IMR-90 (cell line): ENCODE data around the gene FUS. TPM values are rescaled to one million over a fixed set of nuclear protein-coding genes. Genes with fewer than 3 reads are reported as not detected.
"Not testable (repeated sequence)": the region's sequence is repeated elsewhere in the genome, so short reads cannot be mapped to it uniquely, and the experiment has no call there.

Experiments used
- ATAC-seq: fragments of 200-7000 bp; cut with Tn5 transposase; 2 replicates; pipeline ENCODE4 v1.9.1; 2020; ENCODE audit warnings: low read depth, mild to moderate bottlenecking, moderate library complexity
- BruUV-seq: library from RNA; stranded (reverse); fragments of 400-500 nt; replicated peaks from 2 replicates; lab custom pipeline; 2021; lab: Mats Ljungman, UMichigan
- CTCF ChIA-PET: fragments of 300-600 bp; formaldehyde crosslinking; extraction: SDS; loops from one replicate; lab custom pipeline; 2021; ENCODE audit warnings: antibody characterized with exemption; lab: Yijun Ruan, JAX
- POLR2A ChIA-PET: fragments of 300-600 bp; sonication (Branson Sonifier 250); formaldehyde crosslinking; loops from one replicate; lab custom pipeline; 2022; ENCODE audit warnings: antibody characterized with exemption; ENCODE audit not compliant: unreplicated experiment; lab: Charles Lee
- DNase-seq: peaks from one replicate; pipeline ENCODE4 v3.0.0; 2013
- H2AFZ ChIP-seq: replicated peaks from 2 replicates; pipeline ENCODE3; 2013; ENCODE audit warnings: low read length, mild to moderate bottlenecking; ENCODE audit not compliant: poor library complexity
- H2AK5ac ChIP-seq: 2 replicates; pipeline ENCODE4 v1.6.1; 2013; ENCODE audit warnings: low read depth, low read length, inconsistent platforms
- H2AK9ac ChIP-seq: replicated peaks from 2 replicates; pipeline ENCODE3; 2013; ENCODE audit warnings: mild to moderate bottlenecking, low read depth, low read length, moderate library complexity; ENCODE audit not compliant: poor library complexity
- H2BK120ac ChIP-seq: 2 replicates; pipeline ENCODE4 v1.6.1; 2013; ENCODE audit warnings: low read depth, low read length, inconsistent platforms
- H2BK15ac ChIP-seq: 3 replicates; pipeline ENCODE4 v1.6.1; 2013; ENCODE audit warnings: low read depth, low read length, inconsistent platforms
- H2BK20ac ChIP-seq: 2 replicates; pipeline ENCODE4 v1.6.1; 2013; ENCODE audit warnings: low read depth, mild to moderate bottlenecking, inconsistent platforms, low read length, moderate library complexity
- H2BK5ac ChIP-seq: 2 replicates; pipeline ENCODE4 v1.6.1; 2013; ENCODE audit warnings: mild to moderate bottlenecking, low read depth, low read length, inconsistent platforms; ENCODE audit not compliant: poor library complexity, severe bottlenecking
- H3K14ac ChIP-seq: replicated peaks from 2 replicates; pipeline ENCODE4 v1.6.1; 2013; ENCODE audit warnings: low read depth, low read length, inconsistent platforms
- H3K18ac ChIP-seq: 2 replicates; pipeline ENCODE4 v1.6.1; 2013; ENCODE audit warnings: low read depth, low read length, control low read depth
- H3K23ac ChIP-seq: 2 replicates; pipeline ENCODE4 v1.6.1; 2013; ENCODE audit warnings: low read depth, low read length, inconsistent platforms
- H3K27ac ChIP-seq: 2 replicates; pipeline ENCODE4 v1.5.1; 2013; ENCODE audit warnings: mild to moderate bottlenecking, control low read depth, low read length; ENCODE audit not compliant: insufficient read depth
- H3K27me3 ChIP-seq: 2 replicates; pipeline ENCODE4 v1.6.1; 2013; ENCODE audit warnings: low read length; ENCODE audit not compliant: control insufficient read depth, insufficient read depth
- H3K36me3 ChIP-seq: 2 replicates; pipeline ENCODE4 v1.6.1; 2013; ENCODE audit warnings: low read length, mixed read lengths; ENCODE audit not compliant: control insufficient read depth, insufficient read depth
- H3K4ac ChIP-seq: 2 replicates; pipeline ENCODE4 v1.6.1; 2013; ENCODE audit warnings: low read depth, low read length, inconsistent platforms
- H3K4me1 ChIP-seq: 2 replicates; pipeline ENCODE4 v1.6.1; 2013; ENCODE audit warnings: low read length, mixed read lengths; ENCODE audit not compliant: control insufficient read depth, insufficient read depth
- H3K4me2 ChIP-seq: 2 replicates; pipeline ENCODE4 v1.6.1; 2013; ENCODE audit warnings: low read depth, mild to moderate bottlenecking, control low read depth, low read length, moderate library complexity
- H3K4me3 ChIP-seq: 2 replicates; pipeline ENCODE4 v1.5.1; 2013; ENCODE audit warnings: low read depth, mild to moderate bottlenecking, control low read depth, low read length, moderate library complexity; ENCODE audit not compliant: insufficient read depth
- H3K56ac ChIP-seq: 2 replicates; pipeline ENCODE4 v1.6.1; 2013; ENCODE audit warnings: low read length, inconsistent platforms; ENCODE audit not compliant: insufficient read depth; ENCODE audit errors: extremely low read depth
- H3K79me1 ChIP-seq, 2 experiments: 2 replicates each; pipeline ENCODE4 v1.6.1; 2013; ENCODE audit warnings: low read length in 2 of 2, inconsistent platforms in 1 of 2, low read depth in 1 of 2
- H3K9ac ChIP-seq: 2 replicates; pipeline ENCODE4 v1.6.1; 2013; ENCODE audit warnings: low read depth, low read length, control low read depth
- H3K9me1 ChIP-seq: 2 replicates; pipeline ENCODE4 v1.6.1; 2013; ENCODE audit warnings: low read length, inconsistent platforms; ENCODE audit not compliant: insufficient read depth
- H3K9me3 ChIP-seq: 2 replicates; pipeline ENCODE4 v1.6.1; 2013; ENCODE audit warnings: low read length; ENCODE audit not compliant: control insufficient read depth, insufficient read depth
- H4K20me1 ChIP-seq: 2 replicates; pipeline ENCODE4 v1.6.1; 2013; ENCODE audit warnings: low read length, inconsistent platforms; ENCODE audit not compliant: insufficient read depth
- H4K5ac ChIP-seq: 2 replicates; pipeline ENCODE4 v1.6.1; 2013; ENCODE audit warnings: mild to moderate bottlenecking, low read depth, low read length, control low read depth
- H4K8ac ChIP-seq, 2 experiments: 2 replicates each; pipeline ENCODE4 v1.6.1; 2013; ENCODE audit warnings: low read depth in 2 of 2, low read length in 2 of 2, control low read depth in 1 of 2, inconsistent platforms in 1 of 2
- H4K91ac ChIP-seq: 2 replicates; pipeline ENCODE4 v1.6.1; 2013; ENCODE audit warnings: low read depth, low read length, inconsistent platforms; ENCODE audit not compliant: insufficient read depth
- WGBS, 2 experiments: methylation state at CpG; one replicate each; pipeline versions ENCODE4 v1.1.5 to v1.1.7; 2013; ENCODE audit warnings: missing lambda C conversion rate in 2 of 2; ENCODE audit not compliant: insufficient read length in 1 of 2; ENCODE audit errors: extremely low coverage in 2 of 2; 5-methylcytosine and 5-hydroxymethylcytosine counted together
- dilution Hi-C: fragments of 300-500 bp; cut with HindIII; formaldehyde crosslinking; loops from one replicate; pipeline ENCODE4 v1.14.3; 2018; ENCODE audit warnings: low sequenced_read_pairs; ENCODE audit not compliant: unreplicated experiment
- in situ Hi-C: fragments of 300-500 bp; cut with MboI; formaldehyde crosslinking; loops from 3 replicates; pipeline ENCODE4 v1.14.3; 2019; ENCODE audit warnings: low sequenced_read_pairs, inconsistent platforms, mixed read lengths
- intact Hi-C: fragments of 100-400 bp; cut with micrococcal nuclease; formaldehyde crosslinking; loops from 2 replicates; pipeline ENCODE4 v1.10.0; 2022
- polyA plus RNA-seq, 3 experiments: library from polyadenylated mRNA; depleted of rRNA; stranded (reverse); fragments of >200 nt; gene quantifications; 2 replicates each; pipeline ENCODE4 v1.2.3, GENCODE V29; 2012; ENCODE audit warnings: low replicate concordance in 1 of 3
- total RNA-seq: library from RNA; depleted of rRNA; stranded (reverse); fragments of >200 nt; gene quantifications from 2 replicates; pipeline ENCODE4 v1.2.3, GENCODE V29; 2012

The FUS gene
- total and polyA plus RNA-seq, 2 of the 4 experiments (the other 2 are of a cell fraction) = 42.8 to 340 TPM

DNA sequence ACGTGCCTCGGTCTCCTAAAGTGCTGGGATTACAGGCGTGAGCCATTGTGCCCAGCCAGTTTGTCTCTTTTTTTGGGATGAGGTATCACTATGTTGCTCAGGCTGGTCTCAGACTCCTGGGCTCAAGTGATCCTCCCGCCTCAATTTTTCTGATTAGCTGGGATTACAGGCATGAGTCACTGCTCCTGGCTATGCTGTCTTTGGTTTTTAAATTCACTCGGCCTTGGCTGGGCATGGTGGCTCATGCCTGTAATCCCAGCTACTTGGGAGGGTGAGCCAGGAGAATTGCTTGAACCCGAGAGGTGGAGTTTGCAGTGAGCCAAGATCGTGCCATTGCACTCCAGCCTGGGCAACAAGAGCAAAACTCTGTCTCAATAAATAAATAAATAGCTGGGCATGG lies 35.5 kb upstream of the FUS start:
- ATAC-seq, H2BK20ac ChIP-seq, H3K9ac ChIP-seq, H4K5ac ChIP-seq, H3K27ac ChIP-seq, H3K56ac ChIP-seq, H3K18ac ChIP-seq, H2BK15ac ChIP-seq, H3K9me1 ChIP-seq, H2BK120ac ChIP-seq, H3K4ac ChIP-seq, CTCF ChIA-PET, H3K79me1 ChIP-seq, H3K36me3 ChIP-seq, intact Hi-C loops, in situ Hi-C loops, H2AK9ac ChIP-seq, H3K4me1 ChIP-seq, H3K4me2 ChIP-seq, H3K14ac ChIP-seq, H3K9me3 ChIP-seq, H2AFZ ChIP-seq, POLR2A ChIA-PET, H4K91ac ChIP-seq, H3K4me3 ChIP-seq, H3K23ac ChIP-seq, H2AK5ac ChIP-seq, H4K20me1 ChIP-seq, dilution Hi-C loops, H2BK5ac ChIP-seq, BruUV-seq, H4K8ac ChIP-seq: not testable (repeated sequence)
- 100% methylated on average over 1 of the region's 7 CpGs; no CpG with 5 or more reads in 1 of the 2 experiments for WGBS, 2 experiments
- H3K27me3 ChIP-seq = peaks cover 29% of the 10 kb centered on the region
- DNase-seq = peak; percentile 24
